HG02981 (cell line): ENCODE measurements around the gene SLK.

Source experiments
- ATAC-seq: cut with Tn5 transposase; IDR thresholded peaks from one replicate; pipeline ENCODE4 v1.9.1; 2021; ENCODE audit warnings: mild to moderate bottlenecking, moderate library complexity; ENCODE audit not compliant: unreplicated experiment

The SLK gene

GRCh38 chr10:103939522-103939921 lies 27.4 kb upstream of the SLK start:
- ATAC-seq, result no peak

GRCh38 chr10:103941801-103942200 lies 25.1 kb upstream of the SLK start:
- no peak for ATAC-seq

GRCh38 chr10:103942866-103943265 lies 24.1 kb upstream of the SLK start:
- no peak for ATAC-seq

GRCh38 chr10:103947799-103948516 lies 19.0 kb upstream of the SLK start:
- ATAC-seq, result no peak

- ATAC-seq, result no peak
Observed at GRCh38 chr10:103949728-103950127, 17.2 kb upstream of the SLK start.

GRCh38 chr10:103951183-103951582 lies 15.8 kb upstream of the SLK start:
- ATAC-seq, result no peak

- no peak for ATAC-seq
Observed at GRCh38 chr10:103951942-103952341, 15.0 kb upstream of the SLK start.

GRCh38 chr10:103954543-103954942 lies 12.4 kb upstream of the SLK start:
- ATAC-seq, result no peak

- no peak for ATAC-seq
Observed at GRCh38 chr10:103958996-103959395, 7.9 kb upstream of the SLK start.

- ATAC-seq, result no peak
Observed at GRCh38 chr10:103960103-103960502, 6.8 kb upstream of the SLK start.

- ATAC-seq, result peak; percentile 46
Observed at GRCh38 chr10:103967448-103968071, 620 bp downstream of the SLK start.

- no peak for ATAC-seq
Observed at GRCh38 chr10:103968441-103969391, 1.8 kb downstream of the SLK start.

GRCh38 chr10:103969436-103969835 lies 2.5 kb downstream of the SLK start:
- ATAC-seq, result no peak

GRCh38 chr10:103969857-103970627 lies 3.1 kb downstream of the SLK start:
- ATAC-seq, result no peak

GRCh38 chr10:103975169-103975568 lies 8.2 kb downstream of the SLK start:
- ATAC-seq, result no peak

- ATAC-seq, result no peak
Observed at GRCh38 chr10:103977204-103977603, 10.3 kb downstream of the SLK start.

- ATAC-seq, result no peak
Observed at GRCh38 chr10:103979530-103979929, 12.6 kb downstream of the SLK start.

- no peak for ATAC-seq
Observed at GRCh38 chr10:103980288-103980906, 13.5 kb downstream of the SLK start.

GRCh38 chr10:103982639-103983038 lies 15.7 kb downstream of the SLK start:
- ATAC-seq, result no peak

GRCh38 chr10:103983367-103983911 lies 16.5 kb downstream of the SLK start:
- peak; percentile 78 for ATAC-seq
